ENCODE results near the gene YLPM1. TPM values are rescaled to one million over a fixed set of nuclear protein-coding genes. Genes with fewer than 3 reads are reported as not detected.

Gene YLPM1
- 30.2 to 41.3 TPM (median 34.2 TPM) in 5 replicates for total RNA-seq (2022; extraction: Qiagen RNA extraction)

GRCh38 chr14:74762917-74763802, at the start of gene YLPM1:
Gene YLPM1 (plus strand): TSS chr14:74763316. CDS start chr14:74763490, 174 bp downstream.

GRCh38 chr14:74875941-74876913, 113.1 kb downstream of the YLPM1 start, which contains the start of gene PROX2:
Gene PROX2 (minus strand): TSS chr14:74876145. CDS start chr14:74863834, 12,311 bp downstream.

GRCh38 chr14:74881431-74882102, 118.5 kb downstream of the YLPM1 start, which contains the start of gene DLST:
Gene DLST (plus strand): TSS chr14:74881916. CDS start chr14:74881954, 38 bp downstream.

Other genes starting within 250 kb of the YLPM1 start
- gene LTBP2, start 151.1 kb upstream of the YLPM1 start, total RNA-seq (2022; extraction: Qiagen RNA extraction), result 7.8 to 11.4 TPM (median 10.0 TPM) in 5 replicates
- 20.7 to 24.3 TPM (median 23.4 TPM) in 5 replicates for gene AREL1, start 50.2 kb upstream of the YLPM1 start, total RNA-seq (2022; extraction: Qiagen RNA extraction)
- gene FCF1, start 50.2 kb upstream of the YLPM1 start, total RNA-seq (2022; extraction: Qiagen RNA extraction), result 40.8 to 64.4 TPM (median 42.8 TPM) in 5 replicates
- not detected in 5 replicates for gene PROX2, start 112.8 kb downstream of the YLPM1 start, total RNA-seq (2022; extraction: Qiagen RNA extraction)
- 95.9 to 103 TPM (median 98.6 TPM) in 5 replicates for gene DLST, start 118.6 kb downstream of the YLPM1 start, total RNA-seq (2022; extraction: Qiagen RNA extraction)
- 0.23 to 0.49 TPM (median 0.40 TPM) in 5 replicates for gene RPS6KL1, start 159.9 kb downstream of the YLPM1 start, total RNA-seq (2022; extraction: Qiagen RNA extraction)
- 5.0 to 6.2 TPM (median 5.9 TPM) in 5 replicates for gene PGF, start 192.3 kb downstream of the YLPM1 start, total RNA-seq (2022; extraction: Qiagen RNA extraction)
- 77.7 to 83.0 TPM (median 80.9 TPM) in 5 replicates for gene EIF2B2, start 239.6 kb downstream of the YLPM1 start, total RNA-seq (2022; extraction: Qiagen RNA extraction)

Measured in A549 treated with AZD2906 at 1 μM for 4 hours (cell line).